ENCODE results near the gene TTLL12.

Gene TTLL12

DNA sequence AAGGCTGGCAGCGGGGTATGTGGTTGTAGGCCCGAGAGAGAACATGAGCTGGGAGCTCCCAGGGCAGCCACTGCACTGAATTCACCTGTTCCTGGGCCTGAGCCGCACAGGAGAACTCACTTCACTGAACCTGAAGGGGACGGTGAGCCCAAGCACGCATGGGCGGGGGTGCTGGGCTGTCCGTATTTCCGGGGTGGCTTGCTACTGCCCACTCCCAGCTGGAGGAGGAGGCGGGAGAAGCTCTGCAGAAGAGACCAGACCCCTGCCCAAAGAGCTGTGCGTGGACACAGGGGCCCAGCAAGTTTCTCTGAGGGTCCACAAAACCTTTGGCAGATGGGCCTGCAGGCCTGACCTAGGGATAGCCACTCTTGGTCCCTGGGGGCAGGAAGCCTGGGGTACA is 4.8 kb downstream of the TTLL12 start:
- Histone ChIP-seq H3K4me1 (ENCODE audit: control insufficient read depth, insufficient read depth, low read length) (peaks cover 4% of the 10 kb centered on the region), H3K9me3 (ENCODE audit: control insufficient read depth, insufficient read depth, low read length) (no peaks in the 10 kb centered on the region), H3K27me3 (ENCODE audit: control insufficient read depth, insufficient read depth, low read length) (no peaks in the 10 kb centered on the region), H3K4me3 (ENCODE audit: low read length) (no peak overlapping the region), H3K36me3 (ENCODE audit: control insufficient read depth, insufficient read depth, low read length) (peaks cover 34% of the 10 kb centered on the region), H3K27ac (ENCODE audit: low read length) (no peak overlapping the region)
- DNase-seq (ENCODE audit: low read depth, low spot score), result no peak
- no CpG with 5 or more reads among the region's 10 CpGs for WGBS (ENCODE audit: insufficient coverage, insufficient read length)

DNA sequence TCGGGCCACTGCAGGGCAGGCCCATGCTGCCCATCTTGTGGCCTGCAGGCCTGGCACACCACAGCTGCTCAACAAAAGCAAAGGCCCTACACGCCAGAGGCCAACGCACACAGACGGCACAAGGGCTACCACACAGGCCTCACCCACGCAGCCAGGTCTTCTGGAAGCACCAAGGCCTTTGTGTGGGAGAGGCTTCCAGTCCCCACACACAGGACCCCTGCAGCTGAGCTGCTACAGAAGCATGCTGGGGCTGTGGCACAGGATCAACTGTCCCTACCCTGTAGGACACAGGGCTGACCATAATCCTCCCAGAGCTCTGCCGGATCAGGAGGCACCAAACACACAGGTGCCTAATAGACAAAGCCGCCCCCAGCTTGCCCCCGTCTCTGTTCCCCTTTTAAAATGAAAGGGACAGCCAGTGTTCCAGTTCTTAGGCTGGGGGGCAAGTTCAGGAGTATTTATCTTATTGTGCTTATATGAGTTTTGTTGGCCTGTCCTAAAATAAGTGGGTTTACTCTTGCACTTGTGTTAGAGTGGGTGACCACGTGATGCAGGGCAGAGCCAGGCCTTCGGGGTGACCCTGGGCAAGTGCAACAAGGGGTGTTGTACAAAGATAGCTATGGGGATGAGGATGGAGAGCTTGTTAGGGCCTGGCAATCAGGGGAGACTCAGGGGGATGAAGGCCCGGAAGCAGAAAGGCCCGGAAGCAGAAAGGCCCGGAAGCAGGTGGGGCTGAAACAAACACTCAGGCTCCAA is 5.4 kb downstream of the TTLL12 start:
- Histone ChIP-seq H3K27me3 (ENCODE audit: control insufficient read depth, insufficient read depth, low read length) (no peaks in the 10 kb centered on the region), H3K9me3 (ENCODE audit: control insufficient read depth, insufficient read depth, low read length) (no peaks in the 10 kb centered on the region), H3K4me1 (ENCODE audit: control insufficient read depth, insufficient read depth, low read length) (peaks cover 4% of the 10 kb centered on the region), H3K36me3 (ENCODE audit: control insufficient read depth, insufficient read depth, low read length) (peaks cover 34% of the 10 kb centered on the region), H3K27ac (ENCODE audit: low read length) (no peak overlapping the region), H3K4me3 (ENCODE audit: low read length) (no peak overlapping the region)
- no peak for DNase-seq (ENCODE audit: low read depth, low spot score)
- WGBS (ENCODE audit: insufficient coverage, insufficient read length), result no CpG with 5 or more reads among the region's 13 CpGs

DNA sequence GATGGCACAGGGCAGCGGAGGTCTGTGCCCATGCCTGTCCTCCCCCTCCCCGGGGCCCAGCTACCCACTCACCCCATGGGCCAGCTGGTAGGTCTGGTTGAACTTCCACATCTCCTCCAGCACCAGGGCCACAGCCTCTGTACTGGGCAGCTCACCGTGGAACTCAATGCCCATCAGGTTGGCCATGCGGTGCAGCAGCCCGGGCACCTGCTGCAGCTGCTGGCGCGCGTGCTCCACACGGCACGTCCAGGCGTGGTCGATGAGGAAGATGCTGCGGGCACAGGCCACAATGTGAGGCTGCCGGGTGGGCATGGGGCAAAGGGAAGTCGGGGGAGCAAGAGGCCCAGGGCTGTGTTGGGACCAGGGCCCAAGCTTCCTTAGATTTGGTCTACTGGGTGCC is 6.3 kb downstream of the TTLL12 start:
- no CpG with 5 or more reads among the region's 15 CpGs for WGBS (ENCODE audit: insufficient coverage, insufficient read length)
- Histone ChIP-seq H3K9me3 (ENCODE audit: control insufficient read depth, insufficient read depth, low read length) (no peaks in the 10 kb centered on the region), H3K4me3 (ENCODE audit: low read length) (no peak overlapping the region), H3K27ac (ENCODE audit: low read length) (no peak overlapping the region), H3K27me3 (ENCODE audit: control insufficient read depth, insufficient read depth, low read length) (no peaks in the 10 kb centered on the region), H3K36me3 (ENCODE audit: control insufficient read depth, insufficient read depth, low read length) (peaks cover 40% of the 10 kb centered on the region), H3K4me1 (ENCODE audit: control insufficient read depth, insufficient read depth, low read length) (peaks cover 4% of the 10 kb centered on the region)
- DNase-seq (ENCODE audit: low read depth, low spot score), result no peak

DNA sequence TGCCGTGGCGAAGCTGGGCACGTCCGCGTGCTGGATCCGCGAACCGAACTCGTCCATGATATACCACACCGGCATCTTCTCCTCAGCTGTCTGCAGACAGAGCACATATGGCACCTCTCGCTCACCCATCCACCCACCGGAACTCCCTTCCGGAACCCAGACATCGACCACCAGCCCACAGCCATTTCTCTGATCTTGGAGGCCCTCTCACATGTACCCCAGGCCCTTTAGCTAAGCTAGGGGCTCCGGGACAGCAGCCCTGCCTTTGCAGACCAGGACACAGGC is 7.1 kb downstream of the TTLL12 start:
- H3K27ac ChIP-seq (ENCODE audit: low read length), result no peak overlapping the region
- H3K9me3 ChIP-seq (ENCODE audit: control insufficient read depth, insufficient read depth, low read length), result no peaks in the 10 kb centered on the region
- peaks cover 46% of the 10 kb centered on the region for H3K36me3 ChIP-seq (ENCODE audit: control insufficient read depth, insufficient read depth, low read length)
- H3K4me1 ChIP-seq (ENCODE audit: control insufficient read depth, insufficient read depth, low read length), result no peaks in the 10 kb centered on the region
- WGBS (ENCODE audit: insufficient coverage, insufficient read length), result no CpG with 5 or more reads among the region's 15 CpGs
- no peak for DNase-seq (ENCODE audit: low read depth, low spot score)
- H3K27me3 ChIP-seq (ENCODE audit: control insufficient read depth, insufficient read depth, low read length), result no peaks in the 10 kb centered on the region
- no peak overlapping the region for H3K4me3 ChIP-seq (ENCODE audit: low read length)

DNA sequence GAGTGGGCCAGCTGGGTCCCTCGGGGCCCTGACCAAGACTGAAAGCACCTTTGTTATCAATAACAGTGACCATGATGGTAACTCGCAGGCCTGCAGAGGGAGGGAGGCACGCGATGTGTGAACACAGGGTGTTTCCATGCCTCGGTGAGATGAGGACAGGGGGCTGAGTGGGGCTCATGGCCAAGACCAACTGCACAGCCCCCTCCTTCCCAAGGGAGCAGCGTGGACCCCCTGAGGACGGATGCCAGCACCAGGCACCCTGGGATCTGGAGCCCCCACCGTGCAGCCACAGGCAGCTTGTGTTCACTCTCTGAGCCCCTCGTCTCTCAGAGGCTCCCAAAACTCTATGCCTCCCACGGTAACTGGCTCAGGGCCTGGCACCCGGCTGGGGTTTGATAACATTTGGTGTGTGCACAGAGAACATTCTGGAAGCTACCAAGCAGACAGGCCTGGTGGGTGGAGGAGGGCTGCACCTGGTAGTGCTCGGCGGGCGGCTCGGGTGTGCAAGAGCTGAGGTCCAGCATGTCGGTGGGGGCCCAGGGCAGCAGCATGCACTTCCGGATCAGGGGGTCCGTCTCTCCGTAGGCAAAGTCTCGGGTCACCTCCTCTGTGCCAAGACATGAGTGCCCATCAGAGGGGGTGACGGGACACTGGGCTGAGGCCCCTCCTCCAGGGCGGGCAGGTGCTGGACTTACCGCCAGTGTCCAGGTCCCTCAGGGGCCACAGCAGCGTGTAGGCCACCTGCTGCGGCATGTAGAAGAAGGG is 7.6 kb downstream of the TTLL12 start:
- Histone ChIP-seq H3K4me3 (ENCODE audit: low read length) (no peak overlapping the region), H3K9me3 (ENCODE audit: control insufficient read depth, insufficient read depth, low read length) (no peaks in the 10 kb centered on the region), H3K27ac (ENCODE audit: low read length) (no peak overlapping the region), H3K4me1 (ENCODE audit: control insufficient read depth, insufficient read depth, low read length) (no peaks in the 10 kb centered on the region), H3K36me3 (ENCODE audit: control insufficient read depth, insufficient read depth, low read length) (peaks cover 52% of the 10 kb centered on the region), H3K27me3 (ENCODE audit: control insufficient read depth, insufficient read depth, low read length) (no peaks in the 10 kb centered on the region)
- no CpG with 5 or more reads among the region's 25 CpGs for WGBS (ENCODE audit: insufficient coverage, insufficient read length)
- no peak for DNase-seq (ENCODE audit: low read depth, low spot score)

DNA sequence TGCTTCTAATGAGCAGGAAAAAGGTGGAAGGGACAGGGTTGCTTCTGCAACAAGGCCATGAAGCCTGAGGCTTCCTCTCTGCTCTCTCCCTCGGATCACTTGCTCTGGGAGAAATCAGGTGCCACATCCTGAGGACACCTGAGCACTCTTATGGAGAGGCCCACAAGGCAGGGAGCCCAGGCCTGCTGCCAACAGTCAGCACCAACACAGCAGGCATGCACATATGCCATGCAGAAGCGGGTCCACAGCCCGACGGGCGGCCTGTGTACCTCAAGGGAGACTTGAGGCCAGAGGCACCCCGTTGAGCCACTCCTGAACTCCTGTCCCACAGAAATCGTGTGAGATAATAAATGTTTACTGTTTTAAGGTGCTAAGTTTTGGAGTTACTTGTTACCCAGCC is 9.5 kb downstream of the TTLL12 start:
- no peaks in the 10 kb centered on the region for H3K4me1 ChIP-seq (ENCODE audit: control insufficient read depth, insufficient read depth, low read length)
- H3K4me3 ChIP-seq (ENCODE audit: low read length), result no peak overlapping the region
- H3K27ac ChIP-seq (ENCODE audit: low read length), result no peak overlapping the region
- no peak for DNase-seq (ENCODE audit: low read depth, low spot score)
- H3K27me3 ChIP-seq (ENCODE audit: control insufficient read depth, insufficient read depth, low read length), result no peaks in the 10 kb centered on the region
- no peaks in the 10 kb centered on the region for H3K9me3 ChIP-seq (ENCODE audit: control insufficient read depth, insufficient read depth, low read length)
- H3K36me3 ChIP-seq (ENCODE audit: control insufficient read depth, insufficient read depth, low read length), result peaks cover 62% of the 10 kb centered on the region
- no CpG with 5 or more reads among the region's 7 CpGs for WGBS (ENCODE audit: insufficient coverage, insufficient read length)

DNA sequence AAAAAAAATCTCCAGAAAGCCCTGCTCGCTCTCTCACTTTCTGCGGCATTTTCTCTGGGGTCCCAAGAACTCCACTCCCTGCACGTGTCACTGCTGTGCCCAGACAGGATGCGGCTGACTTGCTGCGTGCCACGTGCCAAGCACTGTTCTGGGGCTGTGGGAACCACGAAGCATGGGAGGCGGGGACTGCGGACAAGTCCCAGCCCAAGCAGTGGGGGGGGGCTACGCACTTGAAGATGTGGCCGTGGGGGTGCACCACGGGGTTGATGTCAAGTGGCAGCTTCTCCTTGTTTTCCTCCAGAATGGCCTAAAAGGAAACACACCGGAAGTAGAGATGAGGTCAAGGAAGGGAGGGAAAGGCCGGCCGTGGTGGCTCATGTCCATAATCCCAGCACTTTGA is 10.8 kb downstream of the TTLL12 start:
- no peak overlapping the region for H3K4me3 ChIP-seq (ENCODE audit: low read length)
- no peak overlapping the region for H3K27ac ChIP-seq (ENCODE audit: low read length)
- H3K36me3 ChIP-seq (ENCODE audit: control insufficient read depth, insufficient read depth, low read length), result peaks cover 70% of the 10 kb centered on the region
- no CpG with 5 or more reads among the region's 15 CpGs for WGBS (ENCODE audit: insufficient coverage, insufficient read length)
- H3K27me3 ChIP-seq (ENCODE audit: control insufficient read depth, insufficient read depth, low read length), result no peaks in the 10 kb centered on the region
- no peak for DNase-seq (ENCODE audit: low read depth, low spot score)
- no peaks in the 10 kb centered on the region for H3K9me3 ChIP-seq (ENCODE audit: control insufficient read depth, insufficient read depth, low read length)
- no peaks in the 10 kb centered on the region for H3K4me1 ChIP-seq (ENCODE audit: control insufficient read depth, insufficient read depth, low read length)

DNA sequence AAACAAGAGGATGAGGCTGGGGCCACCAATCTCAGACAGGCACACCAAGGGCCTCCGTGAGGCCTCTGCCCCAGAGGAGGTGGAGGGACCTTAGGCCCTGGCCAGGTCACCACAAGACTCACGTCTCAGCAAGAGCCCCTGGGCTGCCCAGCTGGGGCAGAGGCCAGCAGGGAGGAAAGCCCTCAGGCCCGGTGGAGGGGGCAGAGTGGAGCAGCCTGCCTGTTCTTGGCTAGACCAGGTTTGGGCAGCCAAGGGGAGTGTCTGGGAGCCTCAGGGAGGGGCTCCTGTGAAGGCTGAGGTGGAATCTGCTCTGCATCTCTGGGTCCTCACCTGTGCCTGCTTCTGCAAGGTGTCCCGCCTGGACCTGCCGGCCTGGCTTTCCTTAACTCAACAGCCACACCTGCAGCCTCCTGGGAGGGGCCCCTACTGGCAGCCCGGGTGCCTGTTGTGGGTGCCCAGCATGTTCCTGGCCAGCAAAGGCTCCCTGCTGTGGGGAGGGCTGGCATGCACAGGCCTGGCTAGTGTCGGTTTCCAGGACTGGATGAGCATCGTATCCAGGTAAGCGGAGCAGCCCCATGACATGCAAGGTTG is 11.9 kb downstream of the TTLL12 start:
- WGBS (ENCODE audit: insufficient coverage, insufficient read length), result no CpG with 5 or more reads among the region's 9 CpGs
- H3K9me3 ChIP-seq (ENCODE audit: control insufficient read depth, insufficient read depth, low read length), result no peaks in the 10 kb centered on the region
- H3K36me3 ChIP-seq (ENCODE audit: control insufficient read depth, insufficient read depth, low read length), result peaks cover 67% of the 10 kb centered on the region
- no peak overlapping the region for H3K4me3 ChIP-seq (ENCODE audit: low read length)
- H3K27me3 ChIP-seq (ENCODE audit: control insufficient read depth, insufficient read depth, low read length), result no peaks in the 10 kb centered on the region
- H3K4me1 ChIP-seq (ENCODE audit: control insufficient read depth, insufficient read depth, low read length), result no peaks in the 10 kb centered on the region
- no peak overlapping the region for H3K27ac ChIP-seq (ENCODE audit: low read length)
- no peak for DNase-seq (ENCODE audit: low read depth, low spot score)

DNA sequence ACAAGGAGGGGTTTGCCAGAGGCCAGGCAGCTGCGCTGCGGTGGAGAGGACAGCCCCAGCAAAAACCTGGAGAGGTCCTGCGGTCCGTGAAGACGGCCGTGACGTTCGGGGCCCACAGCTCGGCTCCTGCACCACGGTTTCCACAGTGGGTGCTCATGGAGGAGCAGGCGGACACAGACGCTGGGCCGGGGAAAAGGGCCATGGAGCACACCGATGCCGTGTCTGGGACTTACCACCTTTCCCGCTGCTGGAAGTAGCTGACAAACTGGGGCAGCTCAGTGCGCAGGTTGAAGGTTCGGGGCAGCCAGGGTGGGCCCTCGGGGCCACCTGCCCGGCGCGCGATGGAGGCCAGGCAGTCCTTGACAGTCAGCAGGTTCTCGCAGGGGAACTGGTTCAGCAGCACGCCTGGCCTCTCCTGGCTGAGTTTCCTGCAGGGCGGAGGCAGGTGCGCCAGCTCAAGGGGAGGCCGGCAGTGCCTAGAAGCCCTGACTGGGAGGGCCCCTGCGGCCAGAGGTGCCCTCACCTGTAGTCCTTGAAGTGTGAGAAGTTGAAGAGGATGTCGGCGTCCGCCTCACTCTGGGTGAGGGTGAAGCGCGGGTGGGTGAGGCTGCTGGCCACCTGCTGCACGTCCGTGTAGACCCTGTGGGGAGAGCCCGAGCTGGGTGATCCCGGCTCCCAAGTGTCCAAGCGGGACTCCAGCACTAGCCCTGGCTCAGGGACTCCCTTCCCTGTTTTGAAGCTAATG is 12.8 kb downstream of the TTLL12 start:
- Histone ChIP-seq H3K27me3 (ENCODE audit: control insufficient read depth, insufficient read depth, low read length) (no peaks in the 10 kb centered on the region), H3K36me3 (ENCODE audit: control insufficient read depth, insufficient read depth, low read length) (peaks cover 58% of the 10 kb centered on the region), H3K9me3 (ENCODE audit: control insufficient read depth, insufficient read depth, low read length) (no peaks in the 10 kb centered on the region), H3K4me3 (ENCODE audit: low read length) (no peak overlapping the region), H3K27ac (ENCODE audit: low read length) (no peak overlapping the region), H3K4me1 (ENCODE audit: control insufficient read depth, insufficient read depth, low read length) (no peaks in the 10 kb centered on the region)
- no peak for DNase-seq (ENCODE audit: low read depth, low spot score)
- WGBS (ENCODE audit: insufficient coverage, insufficient read length), result no CpG with 5 or more reads among the region's 39 CpGs

DNA sequence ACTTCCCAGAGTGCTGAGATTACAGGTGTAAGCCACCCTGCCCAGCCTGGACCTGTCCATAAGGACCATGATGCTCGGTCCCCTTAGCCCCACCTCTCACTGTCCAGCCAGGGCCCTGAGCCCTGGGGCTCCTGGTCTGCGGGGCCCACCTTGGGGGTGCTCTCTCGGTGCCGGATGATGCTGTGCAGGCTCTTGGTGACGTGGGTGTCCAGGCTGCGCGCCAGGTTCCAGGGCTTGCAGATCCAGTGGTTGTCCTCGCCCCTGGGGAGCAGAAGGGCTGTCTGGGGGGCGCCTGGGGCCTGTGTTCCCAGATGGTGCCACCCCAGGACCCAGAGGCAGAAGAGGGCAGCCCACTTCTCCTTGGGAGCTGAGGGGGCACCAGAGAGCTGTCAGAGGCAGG is 13.4 kb downstream of the TTLL12 start:
- Histone ChIP-seq H3K4me3 (ENCODE audit: low read length) (no peak overlapping the region), H3K36me3 (ENCODE audit: control insufficient read depth, insufficient read depth, low read length) (peaks cover 57% of the 10 kb centered on the region), H3K4me1 (ENCODE audit: control insufficient read depth, insufficient read depth, low read length) (no peaks in the 10 kb centered on the region), H3K9me3 (ENCODE audit: control insufficient read depth, insufficient read depth, low read length) (no peaks in the 10 kb centered on the region), H3K27ac (ENCODE audit: low read length) (no peak overlapping the region), H3K27me3 (ENCODE audit: control insufficient read depth, insufficient read depth, low read length) (no peaks in the 10 kb centered on the region)
- DNase-seq (ENCODE audit: low read depth, low spot score), result no peak
- WGBS (ENCODE audit: insufficient coverage, insufficient read length), result no CpG with 5 or more reads among the region's 9 CpGs
